Activated CD4-positive, alpha-beta T cell treated with anti-CD3 and anti-CD28 coated beads for 1 hour (primary cell): ENCODE measurements around the gene PTPRG.

ENCODE experiments used
- DNase-seq: peaks from one replicate; pipeline ENCODE4 v3.0.0-alpha.2; 2020

PTPRG gene

DNA sequence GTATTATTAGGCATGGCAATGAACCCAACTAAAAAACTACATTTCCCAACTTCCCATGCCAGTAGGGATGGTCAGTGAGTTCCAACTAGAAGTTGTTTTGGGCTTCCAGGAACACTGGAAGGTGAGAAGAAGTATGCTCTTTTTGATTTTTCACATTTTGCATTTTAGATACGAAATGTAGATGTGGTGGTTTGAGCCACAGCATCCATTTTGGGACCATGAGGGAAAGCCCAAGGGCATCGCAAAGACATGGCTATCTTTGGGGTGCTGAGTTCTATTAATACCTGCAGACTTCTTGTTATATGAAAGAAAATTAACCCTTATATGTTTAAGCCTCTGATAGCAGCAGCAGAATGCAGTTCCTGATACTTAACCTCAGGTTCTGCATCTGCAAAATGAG lies 62.9 kb downstream of the PTPRG start:
- no peak for DNase-seq

DNA sequence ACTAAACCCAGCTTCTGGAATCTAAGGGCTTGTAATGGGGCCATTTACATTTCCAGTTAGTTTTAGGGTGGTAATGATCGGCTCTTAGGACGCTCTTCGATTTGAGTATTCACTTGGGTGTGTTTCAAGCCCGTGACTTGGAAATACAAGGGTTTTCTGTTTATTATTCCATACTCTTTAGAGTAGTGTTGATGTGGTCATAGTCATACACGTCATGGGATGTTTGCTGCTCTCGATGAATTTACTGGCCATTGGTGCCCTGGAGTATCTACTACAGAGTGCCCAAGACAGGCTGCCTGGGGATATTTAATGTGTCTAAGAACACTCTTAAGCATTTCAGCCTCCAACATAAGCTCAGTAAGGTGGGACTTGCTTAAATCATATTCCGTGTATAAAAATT lies 64.1 kb downstream of the PTPRG start:
- no peak for DNase-seq

DNA sequence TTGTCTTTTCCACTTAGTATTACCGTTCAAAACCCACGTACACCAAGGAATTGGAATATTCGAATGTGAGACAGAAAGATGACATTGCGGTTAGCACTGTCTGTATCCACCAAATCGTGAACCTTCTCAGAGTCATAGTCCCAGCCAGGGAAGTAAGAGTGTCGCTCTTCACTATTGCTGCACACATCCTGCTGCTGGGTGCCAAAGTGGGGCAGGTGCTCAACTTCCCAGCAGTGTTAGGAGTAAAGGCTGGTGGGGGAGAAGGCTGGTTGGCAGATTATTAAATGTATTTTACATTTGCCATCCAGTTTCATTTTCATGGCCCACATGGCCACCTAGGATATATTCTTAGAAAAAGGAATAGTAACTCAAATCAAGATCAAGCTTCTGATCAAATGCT lies 65.1 kb downstream of the PTPRG start:
- DNase-seq, result no peak

DNA sequence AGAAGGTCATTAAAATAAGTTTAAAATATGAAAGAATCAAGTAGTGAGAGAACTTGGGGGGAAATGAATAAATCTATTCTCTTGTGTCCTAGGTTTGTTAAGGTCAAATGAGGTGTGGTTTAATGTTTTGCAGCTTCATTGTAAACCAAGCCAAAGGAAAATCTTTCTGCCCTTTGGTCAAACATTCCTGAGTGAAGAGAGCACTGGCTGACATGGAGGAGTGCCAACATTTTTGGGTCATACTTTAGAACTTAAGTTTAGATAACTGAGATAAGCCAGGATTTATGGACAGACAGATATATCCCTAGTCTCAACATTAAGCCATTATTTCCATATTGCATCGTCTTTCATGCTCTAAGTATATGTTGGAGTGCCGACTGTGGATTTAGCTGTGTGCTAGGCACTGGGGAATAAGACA lies 66.4 kb downstream of the PTPRG start:
- no peak for DNase-seq

DNA sequence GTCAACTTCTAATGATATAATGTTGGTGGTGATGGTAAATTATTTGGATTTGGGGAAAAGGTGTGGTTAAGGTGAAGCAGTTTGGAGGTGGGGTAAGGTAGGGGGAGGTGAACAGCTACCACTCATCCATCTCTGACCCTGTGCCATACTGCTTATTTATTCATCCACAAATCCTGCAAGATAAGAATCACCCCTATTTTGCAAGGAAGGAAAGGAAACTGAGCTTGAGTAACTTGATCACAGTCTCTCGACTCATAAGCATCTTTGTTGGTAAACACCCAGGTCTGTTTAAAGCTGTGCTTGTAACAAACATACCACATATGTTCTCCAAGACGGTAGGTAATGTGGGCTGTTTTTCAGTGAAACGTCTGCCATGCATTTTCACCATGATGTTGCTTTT lies 67.3 kb downstream of the PTPRG start:
- DNase-seq, result no peak

DNA sequence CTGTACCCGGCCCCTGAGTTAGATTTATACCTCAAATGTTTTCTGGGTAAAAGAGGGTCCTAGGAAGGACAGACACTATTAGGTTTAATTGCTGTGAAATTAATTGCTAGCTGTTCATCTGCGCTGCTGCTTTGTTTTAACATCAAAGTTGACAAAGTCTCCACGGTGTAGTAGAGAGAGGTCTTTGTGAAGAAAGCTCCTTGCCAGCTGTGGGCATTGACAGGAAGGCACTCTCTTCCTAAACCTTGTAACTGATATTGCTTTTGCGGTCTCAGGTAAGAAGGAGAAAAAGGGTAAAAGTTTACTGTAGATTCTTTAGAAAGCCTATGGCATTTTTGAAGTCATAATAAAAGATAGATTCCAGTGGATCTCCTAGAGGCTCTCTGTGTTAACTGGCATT lies 68.1 kb downstream of the PTPRG start:
- DNase-seq, result no peak

DNA sequence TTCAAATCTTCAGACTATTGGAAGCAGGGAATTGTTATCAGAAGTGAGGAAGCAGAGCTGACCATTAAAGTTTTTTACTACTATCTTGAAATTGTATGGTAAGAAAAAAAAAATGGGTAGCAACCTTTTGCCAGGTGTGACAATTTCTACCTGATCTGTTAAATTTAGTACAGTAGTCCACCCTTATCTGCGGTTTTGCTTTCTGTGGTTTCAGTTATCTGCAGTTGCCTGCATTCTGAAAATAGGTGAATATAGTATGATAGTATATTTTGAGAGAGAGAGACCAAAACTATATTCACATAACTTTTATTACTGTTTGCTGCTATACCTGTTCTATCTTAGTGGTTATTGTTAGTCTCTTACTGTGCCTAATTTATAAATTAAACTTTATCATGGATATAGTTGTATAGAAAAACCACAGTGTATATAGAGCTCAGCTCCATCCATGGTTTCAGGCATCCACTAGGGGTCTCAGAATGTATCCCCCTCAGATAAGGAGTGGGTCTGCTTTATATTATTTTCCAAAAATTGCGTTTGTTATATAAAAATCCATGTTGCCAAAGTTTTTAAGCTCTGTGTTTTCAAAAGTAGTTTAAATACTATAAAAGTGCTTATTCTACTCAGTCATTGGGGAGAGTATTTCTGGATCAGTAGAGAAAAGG lies 69.9 kb downstream of the PTPRG start:
- no peak for DNase-seq

DNA sequence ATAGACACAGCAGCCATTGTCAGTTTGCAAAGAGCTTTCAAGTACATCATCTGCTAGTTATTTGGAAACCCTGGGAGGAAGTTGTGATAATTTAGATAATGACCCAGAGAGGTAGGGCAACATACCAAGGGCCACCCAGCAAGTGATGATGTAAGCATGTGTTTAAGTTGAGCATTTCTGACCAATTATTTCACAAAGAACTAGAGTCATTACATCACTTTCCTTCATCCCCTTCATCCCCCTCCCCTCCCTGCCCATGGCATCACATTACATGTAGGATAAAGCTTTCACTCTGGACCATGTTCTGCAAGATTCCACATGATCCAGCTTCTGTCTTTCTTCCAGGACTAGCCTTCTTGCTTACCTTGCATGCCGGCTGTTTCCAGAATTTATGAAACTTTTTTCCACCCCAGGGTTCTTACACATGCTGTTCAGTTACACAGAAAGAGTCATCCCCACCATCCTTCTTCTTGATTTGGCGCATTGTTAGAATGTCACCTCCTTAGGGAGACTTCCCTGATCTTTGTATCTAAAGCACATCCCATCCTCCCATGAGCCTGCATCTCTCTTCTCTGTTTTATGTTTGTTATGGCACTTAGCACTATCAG lies 71.3 kb downstream of the PTPRG start:
- no peak for DNase-seq

DNA sequence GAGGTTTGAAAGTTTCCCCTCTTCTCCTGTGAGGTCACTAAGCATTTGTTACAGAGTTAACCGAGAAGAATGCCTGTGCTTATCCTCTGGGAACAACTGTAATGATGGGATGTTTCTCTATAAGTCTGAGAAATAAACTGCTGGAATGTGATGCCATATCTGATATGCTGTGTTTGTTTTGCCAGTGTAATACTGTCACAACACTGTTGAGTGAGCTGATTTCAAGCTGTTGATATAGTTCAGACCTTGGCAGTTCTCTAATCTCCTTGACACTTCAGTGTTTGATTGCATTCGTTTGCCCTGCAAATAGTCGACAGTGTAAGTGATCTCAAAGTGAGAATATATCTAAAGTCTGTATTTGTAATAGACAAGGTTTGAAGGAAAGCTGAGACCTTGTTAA lies 73.3 kb downstream of the PTPRG start:
- no peak for DNase-seq

DNA sequence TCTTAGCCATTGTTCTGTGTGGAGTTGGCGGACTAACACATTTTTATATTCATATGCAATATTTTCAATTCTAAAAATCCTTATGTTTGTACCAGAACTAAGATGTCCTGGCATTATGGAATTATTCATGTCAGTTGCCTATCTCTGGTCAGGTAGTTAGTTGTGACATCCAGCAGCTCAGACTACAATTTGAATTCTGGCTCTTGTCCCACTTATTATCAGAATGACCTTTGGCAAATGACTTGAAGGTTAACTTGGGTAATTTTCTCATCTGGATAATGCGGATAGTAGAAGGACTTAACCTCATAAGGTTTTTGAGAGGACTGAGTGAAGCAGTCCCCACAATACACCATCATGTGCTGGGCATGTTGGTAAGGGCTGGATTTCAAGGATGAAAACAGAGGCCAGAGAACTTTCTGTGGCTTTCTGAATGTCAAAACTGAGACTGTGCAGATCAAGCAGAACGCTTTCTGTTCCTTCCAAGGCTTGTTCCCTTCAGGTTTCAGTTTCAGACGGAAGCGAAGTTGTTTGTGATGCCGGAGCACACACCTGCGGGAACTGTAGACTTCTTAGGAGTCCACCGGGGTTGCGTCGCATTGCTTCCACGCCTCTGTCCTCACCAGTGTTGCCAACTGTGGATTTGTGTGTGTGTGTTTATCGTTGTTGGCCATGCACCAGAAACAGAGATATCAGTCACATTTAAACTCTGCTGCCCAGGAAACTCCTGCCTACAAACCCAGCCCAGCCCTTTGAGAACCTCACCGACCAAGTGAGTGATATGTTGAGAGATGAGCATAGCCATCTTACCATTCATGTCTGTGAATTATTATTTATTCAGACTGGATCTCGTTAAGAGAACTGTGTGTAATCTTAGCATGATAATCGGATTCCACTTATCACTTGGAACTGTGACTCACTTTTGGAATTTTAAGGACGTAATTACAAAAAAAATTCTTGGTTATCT lies 76.0 kb downstream of the PTPRG start:
- no peak for DNase-seq

DNA sequence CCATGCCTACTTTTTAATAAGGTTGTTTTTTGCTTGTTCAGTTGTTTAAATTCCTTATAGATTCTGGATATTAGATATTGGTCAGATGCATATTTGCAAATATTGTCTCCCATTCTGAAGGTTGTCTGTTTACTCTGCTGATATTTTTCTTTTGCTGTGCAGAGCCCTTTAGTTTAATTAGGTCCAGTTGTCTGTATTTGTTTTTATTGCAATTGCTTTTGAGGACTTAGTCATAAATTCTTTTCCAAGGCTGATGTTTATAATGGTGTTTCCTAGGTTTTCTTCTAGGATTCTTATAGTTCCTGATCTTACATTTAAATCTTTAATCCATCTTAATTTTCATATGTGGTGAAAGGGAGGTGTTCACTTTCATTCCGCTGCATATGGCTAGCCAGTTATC lies 77.4 kb downstream of the PTPRG start:
- DNase-seq, result no peak

DNA sequence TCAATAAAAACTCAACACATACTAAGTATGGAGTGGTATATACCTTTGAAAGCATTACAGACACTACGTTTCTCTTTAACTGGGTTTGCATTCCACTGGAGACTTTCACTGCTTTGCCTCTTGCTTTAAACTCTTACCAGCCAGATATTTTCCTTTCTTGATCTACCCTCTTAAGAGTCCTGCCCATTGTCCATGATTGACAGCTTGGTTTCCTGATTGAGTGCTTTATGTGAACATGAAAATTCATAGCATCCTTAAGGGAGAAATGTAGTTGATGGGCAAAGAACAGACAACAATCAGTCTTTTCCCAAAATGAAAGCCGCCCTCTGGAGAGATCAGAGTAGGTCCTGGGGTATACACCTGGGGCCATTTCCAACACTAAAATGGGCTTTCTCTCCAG lies 78.6 kb downstream of the PTPRG start:
- no peak for DNase-seq

DNA sequence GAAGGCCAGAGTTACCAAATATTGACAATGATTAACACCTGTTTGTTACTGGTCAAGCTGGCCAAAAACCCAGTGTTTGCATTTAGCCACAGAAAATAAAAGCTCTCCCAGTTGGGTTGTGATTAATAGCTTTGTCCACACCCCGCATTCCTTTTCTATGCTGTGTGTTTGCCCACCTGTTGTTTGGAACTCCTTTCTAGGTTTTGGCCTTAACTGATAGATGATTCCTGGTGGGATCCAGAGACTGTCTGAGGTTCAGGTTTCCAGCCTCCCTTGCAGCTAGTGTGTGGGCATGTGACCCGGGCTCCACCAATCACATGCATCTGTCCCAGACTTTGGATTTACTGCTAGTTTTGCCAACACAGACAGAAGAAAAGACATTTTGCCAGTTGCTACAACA lies 83.8 kb downstream of the PTPRG start:
- DNase-seq, result no peak

DNA sequence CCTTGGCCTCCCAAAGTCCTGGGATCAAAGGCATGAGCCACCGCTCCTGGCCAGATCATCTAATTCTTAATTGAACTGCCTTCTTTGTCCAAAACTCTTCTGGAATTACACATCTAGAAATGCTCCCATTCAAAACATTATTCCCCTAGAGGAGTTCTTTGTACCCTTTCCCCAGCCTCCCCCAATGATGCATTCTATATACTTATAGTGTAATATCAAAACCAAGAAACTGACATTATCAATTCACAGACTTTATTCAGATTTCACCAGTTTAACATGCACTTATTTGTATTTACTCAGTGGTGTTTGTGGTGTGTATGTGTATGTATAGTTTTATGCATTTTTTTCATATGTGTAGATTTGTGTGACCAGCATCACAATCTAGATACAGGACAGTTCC lies 85.0 kb downstream of the PTPRG start:
- no peak for DNase-seq

DNA sequence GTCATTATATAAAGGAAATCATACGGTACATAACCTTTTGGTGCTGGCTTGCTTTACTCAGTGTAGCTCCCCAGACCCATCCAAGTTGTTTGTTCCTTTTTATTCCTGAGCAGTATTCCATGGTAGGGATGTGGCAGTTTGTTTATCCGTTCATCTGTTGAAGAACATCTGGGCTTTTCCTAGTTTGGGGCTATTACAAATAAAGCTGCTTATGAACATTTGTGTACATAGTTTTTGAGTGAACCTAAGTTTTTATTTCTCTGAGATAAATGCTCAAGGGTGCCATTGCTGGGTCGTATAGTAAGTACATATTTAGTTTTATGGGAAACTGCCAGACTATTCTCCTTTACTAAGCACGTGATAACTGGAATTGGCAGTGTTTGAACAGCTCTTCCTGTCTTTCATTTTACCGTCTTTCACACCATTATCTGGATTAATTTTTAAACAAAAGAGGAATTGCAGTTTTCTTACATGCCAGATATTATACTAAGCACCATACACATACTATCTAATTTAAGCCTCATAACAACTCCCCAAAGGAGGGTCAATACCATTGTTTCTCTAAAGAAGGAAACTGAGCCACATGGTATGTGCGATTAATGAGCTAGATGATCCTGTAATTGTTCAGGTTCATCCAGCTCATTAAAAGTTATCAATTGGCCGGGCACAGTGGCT lies 85.6 kb downstream of the PTPRG start:
- no peak for DNase-seq

DNA sequence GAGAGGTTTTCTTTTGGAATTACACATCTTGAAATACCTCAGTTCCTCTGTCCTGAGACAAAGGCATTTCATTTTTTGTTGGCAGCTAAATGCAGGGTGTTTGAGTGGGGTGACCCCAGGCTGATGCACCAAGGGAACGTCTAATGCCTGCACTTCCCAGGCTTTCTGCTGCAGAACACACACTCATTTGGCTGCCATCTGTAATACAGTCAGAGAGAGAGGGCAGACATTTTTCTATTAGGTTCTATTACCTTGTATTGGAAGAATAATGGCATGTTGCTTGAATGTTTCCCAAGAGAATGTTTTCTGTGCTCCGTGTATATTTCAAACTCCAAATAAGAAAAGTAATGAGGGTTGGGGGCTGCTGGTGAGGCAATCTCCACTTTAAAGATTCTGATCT lies 87.1 kb downstream of the PTPRG start:
- no peak for DNase-seq

DNA sequence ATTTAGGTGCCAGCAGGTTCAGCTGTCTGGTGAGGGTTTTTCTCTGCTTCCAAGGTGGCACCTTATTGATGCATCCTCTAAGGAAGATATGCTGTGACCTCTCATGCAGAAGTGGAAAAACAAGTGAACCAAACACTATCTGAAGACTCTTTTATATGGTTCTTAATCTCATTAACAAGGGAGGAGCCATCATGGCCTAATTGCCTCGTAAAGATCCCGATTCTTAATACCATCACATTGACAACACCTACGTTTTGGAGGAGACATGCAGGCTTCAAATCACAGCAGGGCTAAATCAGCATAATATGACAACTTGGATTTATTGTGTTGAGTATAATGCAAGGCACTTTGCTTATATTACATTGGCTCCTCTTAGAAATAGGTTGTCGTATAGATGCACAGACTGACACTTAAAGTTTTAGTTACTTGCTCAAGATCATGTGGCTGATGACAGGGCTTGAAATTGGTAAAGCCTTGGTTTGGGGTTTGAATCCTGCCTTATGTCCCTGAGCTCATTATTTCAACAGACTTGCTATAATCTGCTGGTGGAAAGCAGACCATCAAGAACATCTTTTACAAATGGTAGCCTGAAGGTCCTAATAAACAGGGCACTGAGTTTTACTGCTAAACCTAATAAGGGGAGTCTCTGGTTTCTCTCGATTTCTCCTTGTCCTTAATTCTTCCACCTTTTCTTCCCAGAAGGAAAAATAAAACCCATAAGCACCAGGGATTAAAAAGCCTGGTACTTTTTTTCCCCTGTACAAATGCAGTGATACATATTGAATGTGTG lies 88.2 kb downstream of the PTPRG start:
- DNase-seq, result no peak

DNA sequence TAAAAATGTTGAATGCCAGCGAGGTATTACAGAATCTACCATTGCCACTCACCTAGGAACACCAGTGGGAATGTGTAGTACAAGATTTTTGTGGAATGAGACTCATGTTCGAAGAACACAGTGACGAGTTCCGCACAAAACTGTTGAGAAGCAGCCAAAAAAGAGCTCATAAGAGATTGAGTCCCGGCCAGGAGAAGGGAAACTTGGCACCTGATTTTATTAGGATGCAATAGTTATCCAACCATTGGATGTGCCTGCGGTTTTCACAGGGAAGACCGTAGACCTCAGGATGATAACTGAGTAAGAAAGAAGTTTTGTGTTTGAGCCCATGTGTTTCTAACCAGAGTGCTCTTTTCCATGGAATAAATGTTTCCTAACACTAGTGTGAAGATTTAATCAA lies 88.9 kb downstream of the PTPRG start:
- no peak for DNase-seq

DNA sequence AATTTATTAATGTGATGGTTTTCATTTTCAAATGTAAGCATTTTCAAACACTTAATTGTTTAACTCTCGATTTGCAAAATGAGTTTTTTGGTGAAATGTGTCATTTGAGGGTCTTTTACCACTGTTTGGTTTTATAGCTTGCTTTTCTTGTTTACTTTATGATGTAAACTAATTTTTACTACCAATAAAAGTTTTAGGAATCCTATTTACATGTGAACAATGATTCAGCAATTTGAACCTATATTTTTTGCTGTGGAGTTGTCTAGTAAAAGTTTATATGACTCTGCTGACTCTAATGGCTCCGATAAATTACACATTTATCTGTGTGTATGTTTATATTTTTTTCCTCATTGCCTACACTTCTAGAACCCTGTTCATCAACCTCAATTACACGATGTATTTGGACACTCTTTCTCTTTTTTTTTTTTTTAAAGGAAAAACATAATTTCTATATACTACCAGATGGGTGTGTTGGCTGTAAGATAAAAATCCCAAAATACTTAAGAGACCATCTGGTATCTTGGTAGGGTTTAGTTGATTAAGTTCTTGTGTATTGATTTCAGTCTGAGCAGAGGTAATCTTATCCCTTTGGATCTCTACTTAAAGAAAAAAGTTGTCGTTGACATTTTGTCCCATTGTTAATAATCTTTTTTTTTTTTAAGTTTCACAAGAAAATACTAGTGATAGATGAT lies 89.5 kb downstream of the PTPRG start:
- no peak for DNase-seq

DNA sequence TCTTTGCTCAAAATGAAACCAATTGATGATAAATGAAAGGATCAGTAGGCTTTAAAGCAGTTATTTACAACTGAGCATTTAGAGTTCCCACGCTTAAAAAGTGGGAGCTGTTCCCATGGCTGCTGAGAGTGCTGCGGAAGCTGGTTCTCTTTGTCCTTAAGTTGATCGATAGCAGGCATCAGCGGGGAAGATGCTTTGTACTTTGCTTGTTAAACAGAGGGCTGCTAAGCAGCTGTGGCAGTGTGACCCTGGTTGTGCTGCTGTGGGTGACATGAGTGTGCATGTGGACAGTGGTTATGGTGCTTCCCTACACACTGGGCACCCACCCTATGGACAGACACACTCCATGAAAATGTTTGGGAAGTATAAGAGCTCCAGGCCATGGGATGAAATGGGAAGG lies 96.3 kb downstream of the PTPRG start:
- no peak for DNase-seq

DNA sequence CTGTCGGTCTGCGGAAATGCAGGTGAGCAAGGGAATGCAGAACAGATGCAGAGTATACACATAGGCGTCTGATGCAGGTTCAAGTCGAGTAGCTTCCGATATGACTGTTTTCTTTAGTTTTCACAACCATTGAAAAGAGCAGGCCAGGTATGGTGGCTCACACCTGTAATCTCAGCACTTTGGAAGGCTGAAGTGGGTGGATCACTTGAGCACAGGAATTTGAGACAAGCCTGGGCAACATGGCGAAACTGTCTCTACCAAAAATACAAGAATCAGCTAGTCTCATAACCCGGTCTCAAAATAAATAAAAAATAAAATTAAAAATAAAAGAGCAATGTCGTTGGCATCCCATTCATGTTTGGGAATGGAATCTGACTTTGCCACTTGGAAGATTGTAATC lies 101.5 kb downstream of the PTPRG start:
- no peak for DNase-seq
